HEK293 (cell line): ENCODE data around the gene PPP1R12C.
A peak's percentile ranks its signal among the peaks of the same experiment; 100 is the strongest.

Experiments
- CTCF ChIA-PET: fragments of 350-600 bp; formaldehyde crosslinking; extraction: SDS; loops from one replicate; lab custom pipeline; 2021; ENCODE audit warnings: antibody characterized with exemption; lab: Yijun Ruan, JAX
- POLR2A ChIA-PET: fragments of 300-600 bp; formaldehyde crosslinking; extraction: SDS; loops from one replicate; lab custom pipeline; 2020; ENCODE audit warnings: antibody characterized with exemption, inconsistent platforms; lab: Yijun Ruan, JAX
- H3K27ac ChIP-seq: fragments of 200-500 bp; sonication (Bioruptor generic); 2 replicates; pipeline ENCODE4 v1.5.1; 2014; ENCODE audit warnings: low read depth, low read length, control low read depth, inconsistent platforms; ENCODE audit errors: extremely low read depth
- H3K36me3 ChIP-seq, 2 experiments: fragments of 200-500 bp in 1 of 2; sonication (Bioruptor generic) in 1 of 2; 1 replicate in 1 of 2; 2 replicates in 1 of 2; pipeline ENCODE4 v1.5.1; 2014 to 2017; ENCODE audit warnings: inconsistent platforms in 2 of 2, low read length in 2 of 2; ENCODE audit not compliant: control insufficient read depth in 2 of 2, insufficient read depth in 1 of 2
- H3K4me1 ChIP-seq: fragments of 200-500 bp; sonication (Bioruptor generic); 2 replicates; pipeline ENCODE4 v1.5.1; 2014; ENCODE audit warnings: mild to moderate bottlenecking, low read length, inconsistent platforms; ENCODE audit not compliant: control insufficient read depth, insufficient read depth
- H3K4me3 ChIP-seq: 2 replicates; pipeline ENCODE4 v1.5.1; 2011; ENCODE audit warnings: low read depth, mild to moderate bottlenecking, control low read depth, low read length, moderate library complexity
- H3K9me3 ChIP-seq: fragments of 200-500 bp; sonication (Bioruptor generic); 2 replicates; pipeline ENCODE4 v1.5.1; 2014; ENCODE audit warnings: low read depth, low read length, inconsistent platforms; ENCODE audit not compliant: control insufficient read depth, insufficient read depth
- FEZF1 ChIP-seq: fragments of 450-650 bp; formaldehyde crosslinking; IDR thresholded peaks from 2 replicates; pipeline ENCODE4 v1.5.1; 2016; ENCODE audit warnings: missing biosample characterization, missing genetic modification characterization
- IKZF3 ChIP-seq: fragments of 450-650 bp; IDR thresholded peaks from 2 replicates; pipeline ENCODE4 v1.5.0; 2018; ENCODE audit warnings: missing biosample characterization, mild to moderate bottlenecking, missing genetic modification characterization, moderate library complexity
- SALL2 ChIP-seq: fragments of 450-650 bp; formaldehyde crosslinking; IDR thresholded peaks from 2 replicates; pipeline ENCODE4 v1.5.0; 2017; ENCODE audit warnings: missing biosample characterization, mild to moderate bottlenecking, missing genetic modification characterization, borderline replicate concordance
- ZBTB17 ChIP-seq: fragments of 450-650 bp; formaldehyde crosslinking; IDR thresholded peaks from 2 replicates; pipeline ENCODE4 v1.5.1; 2016; ENCODE audit warnings: missing biosample characterization, missing genetic modification characterization
- ZBTB48 ChIP-seq: fragments of 450-650 bp; formaldehyde crosslinking; IDR thresholded peaks from 2 replicates; pipeline ENCODE4 v1.5.1; 2016; ENCODE audit warnings: missing biosample characterization, missing genetic modification characterization
- ZIC2 ChIP-seq: fragments of 450-650 bp; formaldehyde crosslinking; IDR thresholded peaks from 2 replicates; pipeline ENCODE4 v1.5.1; 2016; ENCODE audit warnings: missing biosample characterization, missing genetic modification characterization
- ZNF114 ChIP-seq: fragments of 450-650 bp; formaldehyde crosslinking; IDR thresholded peaks from 2 replicates; pipeline ENCODE4 v1.5.0; 2017; ENCODE audit warnings: missing biosample characterization, missing genetic modification characterization
- ZNF214 ChIP-seq: fragments of 450-650 bp; formaldehyde crosslinking; IDR thresholded peaks from 2 replicates; pipeline ENCODE4 v1.5.1; 2017; ENCODE audit warnings: missing biosample characterization, mild to moderate bottlenecking, missing genetic modification characterization, borderline replicate concordance
- ZNF223 ChIP-seq: fragments of 450-650 bp; formaldehyde crosslinking; IDR thresholded peaks from 2 replicates; pipeline ENCODE4 v1.5.1; 2016; ENCODE audit warnings: missing biosample characterization, missing genetic modification characterization
- ZNF23 ChIP-seq: fragments of 450-650 bp; formaldehyde crosslinking; IDR thresholded peaks from 2 replicates; pipeline ENCODE4 v1.5.1; 2016; ENCODE audit warnings: missing biosample characterization, missing genetic modification characterization, borderline replicate concordance
- ZNF239 ChIP-seq: fragments of 450-650 bp; formaldehyde crosslinking; IDR thresholded peaks from 2 replicates; pipeline ENCODE4 v1.5.1; 2016; ENCODE audit warnings: missing biosample characterization, missing genetic modification characterization
- ZNF24 ChIP-seq: fragments of 450-650 bp; formaldehyde crosslinking; IDR thresholded peaks from 2 replicates; pipeline ENCODE4 v1.5.1; 2016; ENCODE audit warnings: missing biosample characterization, missing genetic modification characterization
- ZNF423 ChIP-seq: fragments of 450-650 bp; formaldehyde crosslinking; IDR thresholded peaks from 2 replicates; pipeline ENCODE4 v1.5.1; 2016; ENCODE audit warnings: missing biosample characterization, missing genetic modification characterization
- ZNF548 ChIP-seq: fragments of 450-650 bp; formaldehyde crosslinking; IDR thresholded peaks from 2 replicates; pipeline ENCODE4 v1.5.1; 2016; ENCODE audit warnings: missing biosample characterization, missing genetic modification characterization
- ZNF561 ChIP-seq: fragments of 450-650 bp; IDR thresholded peaks from 2 replicates; pipeline ENCODE4 v1.5.1; 2018; ENCODE audit warnings: missing biosample characterization, missing genetic modification characterization, borderline replicate concordance
- ZNF621 ChIP-seq: fragments of 450-650 bp; formaldehyde crosslinking; IDR thresholded peaks from 2 replicates; pipeline ENCODE4 v1.5.1; 2017; ENCODE audit warnings: missing biosample characterization, missing genetic modification characterization
- ZNF660 ChIP-seq: fragments of 450-650 bp; IDR thresholded peaks from 2 replicates; pipeline ENCODE4 v1.5.1; 2018; ENCODE audit warnings: missing biosample characterization, mild to moderate bottlenecking, missing genetic modification characterization
- ZNF76 ChIP-seq: fragments of 450-650 bp; formaldehyde crosslinking; IDR thresholded peaks from 2 replicates; pipeline ENCODE4; 2016; ENCODE audit warnings: low read depth, missing biosample characterization, missing genetic modification characterization, borderline replicate concordance
- ZNF777 ChIP-seq: fragments of 450-650 bp; formaldehyde crosslinking; IDR thresholded peaks from 2 replicates; pipeline ENCODE4 v1.5.1; 2017; ENCODE audit warnings: missing biosample characterization, missing genetic modification characterization, borderline replicate concordance
- ZNF830 ChIP-seq: fragments of 450-650 bp; IDR thresholded peaks from 2 replicates; pipeline ENCODE4 v1.5.0; 2018; ENCODE audit warnings: missing biosample characterization, missing genetic modification characterization, low read depth, mild to moderate bottlenecking, moderate library complexity
- TF ChIP-seq, protein P1 (sequence below): fragments of 450-650 bp; formaldehyde crosslinking; IDR thresholded peaks from 2 replicates; pipeline ENCODE4 v1.5.1; 2016; ENCODE audit warnings: missing biosample characterization, missing genetic modification characterization
- TF ChIP-seq, protein P2 (sequence below): fragments of 450-650 bp; formaldehyde crosslinking; IDR thresholded peaks from 2 replicates; pipeline ENCODE4 v1.5.1; 2016; ENCODE audit warnings: missing biosample characterization, missing genetic modification characterization
- TF ChIP-seq, protein P3 (sequence below): fragments of 450-650 bp; formaldehyde crosslinking; IDR thresholded peaks from 2 replicates; pipeline ENCODE4 v1.5.1; 2017; ENCODE audit warnings: missing biosample characterization, missing genetic modification characterization

PPP1R12C gene

DNA sequence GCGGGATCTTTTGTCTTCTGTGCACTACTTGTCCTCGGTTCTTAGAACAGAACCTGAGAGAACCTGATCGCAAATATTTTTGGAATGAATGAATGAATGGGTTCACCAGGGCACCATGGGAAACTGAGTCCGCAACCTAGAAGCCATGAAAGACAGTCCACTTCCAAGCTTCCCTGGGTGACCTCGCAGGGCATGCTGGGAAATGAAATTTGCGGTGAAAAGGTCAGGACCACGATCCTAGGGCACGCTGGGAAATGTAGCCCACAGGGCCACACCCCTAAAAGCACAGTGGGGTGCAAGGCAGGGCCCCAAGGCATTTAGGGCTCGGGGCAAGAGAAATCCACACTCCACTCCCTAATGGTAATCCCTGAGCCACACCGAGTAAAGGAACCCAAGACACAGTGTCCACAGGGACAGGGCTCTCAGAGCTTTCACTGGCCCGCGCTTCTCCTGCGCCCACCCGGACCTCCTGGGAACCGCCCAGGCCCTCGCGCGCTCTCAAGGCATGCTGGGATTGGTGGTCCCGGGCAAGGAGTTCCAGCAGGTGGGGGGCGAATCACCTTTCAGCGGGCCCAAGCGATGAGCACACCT is 1.1 kb upstream of the PPP1R12C start:
- CTCF ChIA-PET, result interaction anchor here (0.6 to 1.5 kb wide), 6 partner anchors 14 to 299 kb away, joined by 3 to 4 read pairs (median 4); partner anchors contain the start of gene DNAAF3
- POLR2A ChIA-PET, result interaction anchor here (0.6 to 2.7 kb wide), 11 partner anchors 13 to 536 kb away, joined by 3 to 16 read pairs (median 7); partner anchors contain the start of genes U2AF2, UBE2S and ZNF628
- peaks cover 17% of the 10 kb centered on the region for H3K4me1 ChIP-seq
- peak overlapping the region; percentile 78 for H3K4me3 ChIP-seq
- TF ChIP-seq ZNF24 (tag by site-specific recombination) (peak; percentile 99), ZIC2 (tag by site-specific recombination) (0 out of 2 replicates have a peak, but pooled peaks have one; percentile 14), ZBTB48 (tag by site-specific recombination) (peak; percentile 80), ZNF423 (tag by site-specific recombination) (no peak), ZNF76 (peak; percentile 87)
- TF ChIP-seq, protein P1, sequence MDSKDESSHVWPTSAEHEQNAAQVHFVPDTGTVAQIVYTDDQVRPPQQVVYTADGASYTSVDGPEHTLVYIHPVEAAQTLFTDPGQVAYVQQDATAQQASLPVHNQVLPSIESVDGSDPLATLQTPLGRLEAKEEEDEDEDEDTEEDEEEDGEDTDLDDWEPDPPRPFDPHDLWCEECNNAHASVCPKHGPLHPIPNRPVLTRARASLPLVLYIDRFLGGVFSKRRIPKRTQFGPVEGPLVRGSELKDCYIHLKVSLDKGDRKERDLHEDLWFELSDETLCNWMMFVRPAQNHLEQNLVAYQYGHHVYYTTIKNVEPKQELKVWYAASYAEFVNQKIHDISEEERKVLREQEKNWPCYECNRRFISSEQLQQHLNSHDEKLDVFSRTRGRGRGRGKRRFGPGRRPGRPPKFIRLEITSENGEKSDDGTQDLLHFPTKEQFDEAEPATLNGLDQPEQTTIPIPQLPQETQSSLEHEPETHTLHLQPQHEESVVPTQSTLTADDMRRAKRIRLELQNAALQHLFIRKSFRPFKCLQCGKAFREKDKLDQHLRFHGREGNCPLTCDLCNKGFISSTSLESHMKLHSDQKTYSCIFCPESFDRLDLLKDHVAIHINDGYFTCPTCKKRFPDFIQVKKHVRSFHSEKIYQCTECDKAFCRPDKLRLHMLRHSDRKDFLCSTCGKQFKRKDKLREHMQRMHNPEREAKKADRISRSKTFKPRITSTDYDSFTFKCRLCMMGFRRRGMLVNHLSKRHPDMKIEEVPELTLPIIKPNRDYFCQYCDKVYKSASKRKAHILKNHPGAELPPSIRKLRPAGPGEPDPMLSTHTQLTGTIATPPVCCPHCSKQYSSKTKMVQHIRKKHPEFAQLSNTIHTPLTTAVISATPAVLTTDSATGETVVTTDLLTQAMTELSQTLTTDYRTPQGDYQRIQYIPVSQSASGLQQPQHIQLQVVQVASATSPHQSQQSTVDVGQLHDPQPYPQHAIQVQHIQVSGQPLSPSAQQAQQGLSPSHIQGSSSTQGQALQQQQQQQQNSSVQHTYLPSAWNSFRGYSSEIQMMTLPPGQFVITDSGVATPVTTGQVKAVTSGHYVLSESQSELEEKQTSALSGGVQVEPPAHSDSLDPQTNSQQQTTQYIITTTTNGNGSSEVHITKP (tag by site-specific recombination), result no peak
- TF ChIP-seq, all 188 proteins: peak for 4
- no peaks in the 10 kb centered on the region for H3K9me3 ChIP-seq
- H3K36me3 ChIP-seq, result no peaks in the 10 kb centered on the region
- H3K27ac ChIP-seq, result peak overlapping the region; percentile 42; the same call in 1 of the 2 replicates

DNA sequence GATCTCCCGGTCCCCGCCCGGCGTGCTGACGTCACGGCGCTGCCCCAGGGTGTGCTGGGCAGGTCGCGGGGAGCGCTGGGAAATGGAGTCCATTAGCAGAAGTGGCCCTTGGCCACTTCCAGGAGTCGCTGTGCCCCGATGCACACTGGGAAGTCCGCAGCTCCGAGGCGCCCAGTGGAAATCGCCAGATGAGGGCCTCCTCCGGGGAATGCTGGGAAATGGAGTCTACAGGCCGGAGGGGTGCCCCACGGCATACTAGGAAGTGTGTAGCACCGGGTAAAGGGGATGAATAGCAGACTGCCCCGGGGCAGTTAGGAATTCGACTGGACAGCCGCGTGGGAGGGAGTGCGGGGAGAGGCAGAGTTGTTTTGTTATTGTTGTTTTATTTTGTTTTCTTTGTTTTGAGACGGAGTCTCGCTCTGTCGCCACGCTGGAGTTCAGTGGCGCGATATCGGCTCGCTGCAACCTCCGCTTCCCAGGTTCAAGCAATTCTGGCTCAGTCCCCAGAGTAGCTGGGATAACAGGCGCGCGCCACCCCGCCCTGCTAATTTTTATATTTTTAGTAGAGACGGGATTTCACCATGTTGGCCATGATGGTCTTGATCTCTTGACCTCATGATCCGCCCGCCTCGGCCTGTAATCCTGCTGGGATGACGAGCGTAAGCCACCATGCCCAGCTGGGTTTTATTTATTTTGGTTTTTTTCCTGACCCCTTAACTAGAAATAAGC is 390 bp upstream of the PPP1R12C start:
- H3K27ac ChIP-seq, result peak overlapping the region; percentile 42; the same call in 1 of the 2 replicates
- CTCF ChIA-PET, result interaction anchor here (0.6 to 4.6 kb wide), 9 partner anchors 15 to 300 kb away, joined by 3 to 26 read pairs (median 3); partner anchors contain the start of gene DNAAF3
- no peaks in the 10 kb centered on the region for H3K9me3 ChIP-seq
- TF ChIP-seq ZBTB48 (tag by site-specific recombination) (0 out of 2 replicates have a peak, but pooled peaks have one; percentile 16), SALL2 (tag by site-specific recombination) (no peak), ZNF830 (tag by site-specific recombination) (no peak), ZNF23 (tag by site-specific recombination) (no peak), IKZF3 (tag by site-specific recombination) (peak; percentile 56; the same call in 1 of the 2 replicates), ZNF239 (tag by site-specific recombination) (no peak), ZNF548 (no peak), ZNF621 (no peak), FEZF1 (tag by site-specific recombination) (peak; percentile 69), ZNF214 (no peak), ZNF114 (tag by site-specific recombination) (no peak), ZNF660 (tag by site-specific recombination) (no peak), ZNF561 (peak; percentile 68; the same call in 1 of the 2 replicates), ZNF223 (tag by site-specific recombination) (no peak), ZBTB17 (tag by site-specific recombination) (peak; percentile 95), ZNF777 (tag by site-specific recombination) (no peak)
- TF ChIP-seq, protein P2, sequence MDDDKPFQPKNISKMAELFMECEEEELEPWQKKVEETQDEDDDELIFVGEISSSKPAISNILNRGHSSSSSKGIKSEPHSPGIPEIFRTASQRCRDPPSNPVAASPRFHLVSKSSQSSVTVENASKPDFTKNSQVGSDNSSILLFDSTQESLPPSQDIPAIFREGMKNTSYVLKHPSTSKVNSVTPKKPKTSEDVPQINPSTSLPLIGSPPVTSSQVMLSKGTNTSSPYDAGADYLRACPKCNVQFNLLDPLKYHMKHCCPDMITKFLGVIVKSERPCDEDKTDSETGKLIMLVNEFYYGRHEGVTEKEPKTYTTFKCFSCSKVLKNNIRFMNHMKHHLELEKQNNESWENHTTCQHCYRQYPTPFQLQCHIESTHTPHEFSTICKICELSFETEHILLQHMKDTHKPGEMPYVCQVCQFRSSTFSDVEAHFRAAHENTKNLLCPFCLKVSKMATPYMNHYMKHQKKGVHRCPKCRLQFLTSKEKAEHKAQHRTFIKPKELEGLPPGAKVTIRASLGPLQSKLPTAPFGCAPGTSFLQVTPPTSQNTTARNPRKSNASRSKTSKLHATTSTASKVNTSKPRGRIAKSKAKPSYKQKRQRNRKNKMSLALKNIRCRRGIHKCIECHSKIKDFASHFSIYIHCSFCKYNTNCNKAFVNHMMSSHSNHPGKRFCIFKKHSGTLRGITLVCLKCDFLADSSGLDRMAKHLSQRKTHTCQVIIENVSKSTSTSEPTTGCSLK (tag by site-specific recombination), result no peak
- TF ChIP-seq, protein P3, sequence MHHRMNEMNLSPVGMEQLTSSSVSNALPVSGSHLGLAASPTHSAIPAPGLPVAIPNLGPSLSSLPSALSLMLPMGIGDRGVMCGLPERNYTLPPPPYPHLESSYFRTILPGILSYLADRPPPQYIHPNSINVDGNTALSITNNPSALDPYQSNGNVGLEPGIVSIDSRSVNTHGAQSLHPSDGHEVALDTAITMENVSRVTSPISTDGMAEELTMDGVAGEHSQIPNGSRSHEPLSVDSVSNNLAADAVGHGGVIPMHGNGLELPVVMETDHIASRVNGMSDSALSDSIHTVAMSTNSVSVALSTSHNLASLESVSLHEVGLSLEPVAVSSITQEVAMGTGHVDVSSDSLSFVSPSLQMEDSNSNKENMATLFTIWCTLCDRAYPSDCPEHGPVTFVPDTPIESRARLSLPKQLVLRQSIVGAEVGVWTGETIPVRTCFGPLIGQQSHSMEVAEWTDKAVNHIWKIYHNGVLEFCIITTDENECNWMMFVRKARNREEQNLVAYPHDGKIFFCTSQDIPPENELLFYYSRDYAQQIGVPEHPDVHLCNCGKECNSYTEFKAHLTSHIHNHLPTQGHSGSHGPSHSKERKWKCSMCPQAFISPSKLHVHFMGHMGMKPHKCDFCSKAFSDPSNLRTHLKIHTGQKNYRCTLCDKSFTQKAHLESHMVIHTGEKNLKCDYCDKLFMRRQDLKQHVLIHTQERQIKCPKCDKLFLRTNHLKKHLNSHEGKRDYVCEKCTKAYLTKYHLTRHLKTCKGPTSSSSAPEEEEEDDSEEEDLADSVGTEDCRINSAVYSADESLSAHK (tag by site-specific recombination), result peak; percentile 57; the same call in 1 of the 2 replicates

More for the DNA sequence above, 390 bp upstream of the PPP1R12C start:
- Histone ChIP-seq H3K36me3 (peaks cover 0 to 3% of the 10 kb centered on the region in 2 experiments; a peak in 1 of 3 replicates), H3K4me1 (peaks cover 18% of the 10 kb centered on the region), H3K4me3 (peak overlapping the region; percentile 78)
- POLR2A ChIA-PET, result interaction anchor here (0.5 to 2.7 kb wide), 33 partner anchors 12 to 917 kb away, joined by 3 to 16 read pairs (median 5); partner anchors contain the start of genes KMT5C, NAT14, PPP6R1 and RPS9
